Breast epithelium (tissue), 3 donors: ENCODE results near the gene RHOH.

Experiments used
- POLR2A ChIP-seq: fragments of 450-650 bp; IDR thresholded peaks from one replicate; pipeline ENCODE4 v1.6.1; 2016; ENCODE audit warnings: antibody characterized with exemption, mild to moderate bottlenecking, moderate library complexity
- POLR2AphosphoS5 ChIP-seq, 3 donors: sonication (generic); formaldehyde crosslinking; IDR thresholded peaks; one replicate each; pipeline ENCODE4 v1.6.1; 2017; ENCODE audit warnings: antibody characterized with exemption in 3 of 3
- TF ChIP-seq, protein P1 (sequence below), 3 donors: fragments of 450-650 bp; IDR thresholded peaks; one replicate each; pipeline ENCODE4 v1.5.1; 2016 to 2017; ENCODE audit warnings: antibody characterized with exemption in 3 of 3, mild to moderate bottlenecking in 3 of 3, moderate library complexity in 3 of 3

DNA sequence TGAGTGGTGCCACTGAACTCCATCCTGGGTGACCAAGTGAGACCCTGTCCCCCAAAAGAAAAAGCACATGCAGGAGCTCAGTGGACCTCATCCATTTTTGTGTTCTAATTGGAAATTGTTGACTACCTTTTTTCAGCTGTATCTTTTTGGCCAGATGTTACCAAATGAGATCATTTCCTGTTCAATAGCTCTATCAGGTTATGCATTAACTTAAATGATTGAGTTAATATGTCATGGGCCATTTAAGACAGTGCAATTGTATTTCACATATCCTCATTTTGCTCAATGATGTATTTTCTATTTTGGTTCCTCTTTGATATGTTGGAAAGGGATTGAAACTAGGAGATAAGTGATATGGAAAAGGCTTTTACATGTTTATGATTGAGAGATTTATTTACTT lies 26.2 kb upstream of the RHOH start:
- TF ChIP-seq, protein P1, sequence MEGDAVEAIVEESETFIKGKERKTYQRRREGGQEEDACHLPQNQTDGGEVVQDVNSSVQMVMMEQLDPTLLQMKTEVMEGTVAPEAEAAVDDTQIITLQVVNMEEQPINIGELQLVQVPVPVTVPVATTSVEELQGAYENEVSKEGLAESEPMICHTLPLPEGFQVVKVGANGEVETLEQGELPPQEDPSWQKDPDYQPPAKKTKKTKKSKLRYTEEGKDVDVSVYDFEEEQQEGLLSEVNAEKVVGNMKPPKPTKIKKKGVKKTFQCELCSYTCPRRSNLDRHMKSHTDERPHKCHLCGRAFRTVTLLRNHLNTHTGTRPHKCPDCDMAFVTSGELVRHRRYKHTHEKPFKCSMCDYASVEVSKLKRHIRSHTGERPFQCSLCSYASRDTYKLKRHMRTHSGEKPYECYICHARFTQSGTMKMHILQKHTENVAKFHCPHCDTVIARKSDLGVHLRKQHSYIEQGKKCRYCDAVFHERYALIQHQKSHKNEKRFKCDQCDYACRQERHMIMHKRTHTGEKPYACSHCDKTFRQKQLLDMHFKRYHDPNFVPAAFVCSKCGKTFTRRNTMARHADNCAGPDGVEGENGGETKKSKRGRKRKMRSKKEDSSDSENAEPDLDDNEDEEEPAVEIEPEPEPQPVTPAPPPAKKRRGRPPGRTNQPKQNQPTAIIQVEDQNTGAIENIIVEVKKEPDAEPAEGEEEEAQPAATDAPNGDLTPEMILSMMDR (IDR thresholded peaks at IDR 0.05), result no peak
- TF ChIP-seq POLR2A (no peak), POLR2AphosphoS5 (IDR thresholded peaks at IDR 0.05) (no peak)
